GM18909 (cell line): ENCODE results near the gene EXOC4.
"Not testable (repeated sequence)": the region's sequence is repeated elsewhere in the genome, so short reads cannot be mapped to it uniquely, and the experiment has no call there.

ENCODE experiments used
- ATAC-seq: cut with Tn5 transposase; IDR thresholded peaks from one replicate; pipeline ENCODE4 v1.9.1; 2021; ENCODE audit warnings: mild to moderate bottlenecking; ENCODE audit not compliant: unreplicated experiment, poor library complexity

Gene EXOC4

DNA sequence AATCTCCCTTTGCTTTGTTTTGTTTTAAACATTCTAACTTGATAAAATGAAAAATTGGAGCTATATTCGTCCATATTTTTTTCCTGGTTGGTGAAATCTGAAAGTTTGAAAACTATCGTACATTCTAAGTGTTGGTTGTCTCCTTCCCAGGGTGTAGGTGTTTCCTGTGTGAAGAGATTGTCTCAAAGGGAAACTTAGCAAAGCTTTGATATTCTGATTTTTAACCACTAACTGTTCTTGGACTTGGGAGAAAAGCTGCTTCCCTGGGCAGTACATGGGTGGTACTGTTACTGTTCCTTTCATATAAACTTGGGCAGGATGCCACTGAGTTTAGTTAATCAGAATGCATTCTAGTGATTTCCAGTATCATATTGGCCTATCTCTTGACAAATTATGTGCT lies 620.8 kb downstream of the EXOC4 start:
- ATAC-seq = no peak

DNA sequence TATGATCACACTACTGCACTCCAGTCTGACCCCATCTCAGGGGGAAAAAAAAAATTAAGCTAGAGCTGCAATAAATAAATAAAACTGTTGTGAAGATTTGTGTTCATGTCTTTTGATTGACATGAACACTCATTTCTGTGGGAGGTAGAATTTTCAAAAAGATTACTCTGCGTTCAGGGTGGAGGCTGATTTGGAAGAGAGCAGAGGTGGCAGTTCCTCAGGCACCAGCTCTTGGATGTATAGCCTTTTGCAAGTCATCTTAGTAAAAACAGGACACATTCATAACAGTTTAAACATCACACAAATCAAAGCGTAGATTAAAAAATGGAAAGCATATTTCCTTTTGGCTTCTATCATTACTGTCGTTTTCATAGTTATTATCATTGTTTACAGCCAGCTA lies 630.7 kb downstream of the EXOC4 start:
- no peak for ATAC-seq

DNA sequence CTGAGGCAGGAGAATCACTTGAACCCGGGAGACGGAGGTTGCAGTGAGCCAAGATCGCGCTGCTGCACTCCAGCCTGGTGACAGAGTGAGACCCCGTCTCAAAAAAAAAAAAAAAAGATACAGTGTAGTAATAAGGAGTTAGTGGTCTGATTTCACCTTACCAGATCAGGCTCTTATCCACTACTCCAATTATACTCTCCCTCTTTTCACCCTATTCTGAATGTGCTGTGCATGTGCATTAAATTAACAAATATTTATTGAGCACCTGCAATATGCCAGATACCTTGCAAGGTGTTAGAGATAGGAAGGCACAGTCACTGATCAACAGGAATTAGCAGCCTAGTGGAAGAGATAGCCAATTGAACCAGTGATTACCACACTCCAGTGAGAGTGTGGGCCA lies 632.3 kb downstream of the EXOC4 start:
- ATAC-seq = no peak

- ATAC-seq = no peak
Measured at GRCh38 chr7:133886086-133886485, 633.2 kb downstream of the EXOC4 start.

GRCh38 chr7:133886797-133887196 lies 633.9 kb downstream of the EXOC4 start:
- no peak for ATAC-seq

DNA sequence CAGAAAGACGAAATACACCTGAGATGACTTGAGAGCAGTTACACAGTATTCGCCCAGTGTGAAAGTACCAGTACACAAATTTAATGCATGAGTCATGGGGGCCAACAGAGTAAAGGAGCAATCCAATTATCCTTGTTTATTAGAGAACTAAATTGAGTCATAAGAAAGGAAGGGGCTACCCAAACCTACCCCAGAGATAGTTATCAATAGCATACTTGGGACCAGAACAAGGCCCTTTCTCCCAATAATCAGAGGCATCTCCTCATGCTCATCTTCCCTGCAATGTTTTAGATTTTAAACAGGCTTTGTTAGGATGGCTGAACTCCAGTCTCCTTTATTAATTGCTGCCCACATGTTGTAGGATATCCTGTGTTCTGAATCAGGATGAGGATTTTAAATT lies 634.6 kb downstream of the EXOC4 start:
- ATAC-seq = no peak

DNA sequence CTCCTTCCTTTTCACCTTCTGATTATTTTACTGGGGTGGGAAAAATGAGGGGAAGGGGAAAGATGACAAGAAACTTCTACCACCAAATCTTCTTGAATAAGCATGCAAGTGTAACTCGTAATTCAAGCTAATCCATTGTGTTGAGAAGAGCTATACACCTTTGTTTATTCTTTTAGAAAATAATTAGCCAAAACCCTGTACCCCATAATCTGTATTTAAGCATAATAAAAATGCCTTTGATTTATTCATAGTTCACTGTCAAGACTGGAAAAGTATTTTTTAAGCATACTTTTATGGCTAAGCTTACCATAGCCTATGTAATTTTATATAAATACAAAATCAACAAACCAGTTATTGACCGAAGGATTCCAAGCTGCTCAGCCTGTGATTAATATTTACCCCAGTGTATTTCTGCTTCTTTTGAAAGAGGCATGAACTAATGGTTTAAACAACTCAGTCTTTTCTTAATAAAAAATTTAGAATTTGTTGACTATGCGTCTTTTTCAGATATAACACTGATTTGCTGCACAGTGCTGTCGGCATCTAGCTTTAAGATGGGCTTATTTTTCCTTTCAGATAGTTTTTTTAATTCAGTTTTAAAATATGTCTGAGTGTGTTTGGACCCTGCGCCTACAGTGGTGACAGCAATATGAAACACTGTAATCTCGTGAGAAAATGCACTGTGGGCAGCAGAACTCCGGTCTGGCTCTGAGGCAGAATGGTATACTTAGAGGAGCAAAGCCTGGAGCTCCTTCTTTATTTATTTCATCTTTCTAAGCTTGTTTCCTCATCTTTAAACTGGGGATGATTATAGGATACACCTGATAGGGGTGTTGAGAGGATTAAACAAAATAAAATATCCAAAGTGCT lies 635.4 kb downstream of the EXOC4 start:
- no peak for ATAC-seq

DNA sequence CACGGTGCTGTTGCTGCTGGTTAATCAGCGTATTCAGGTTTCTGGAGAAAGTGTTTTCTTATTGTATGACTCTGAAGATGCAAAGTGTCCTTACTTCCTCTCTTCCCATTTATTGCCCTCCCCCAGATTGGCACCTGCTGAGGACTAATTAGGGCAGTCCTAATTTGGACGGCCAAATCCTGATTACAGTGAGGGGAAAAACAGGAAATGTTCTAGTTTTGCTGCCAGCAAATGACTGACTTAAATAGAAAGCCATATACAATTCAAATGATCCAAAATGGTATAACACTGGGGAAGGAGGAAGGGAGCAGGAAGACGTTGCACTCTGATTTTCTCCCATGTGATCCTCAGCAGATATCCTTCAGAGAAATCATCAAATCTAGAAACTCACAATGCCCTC lies 651.9 kb downstream of the EXOC4 start:
- ATAC-seq = no peak

DNA sequence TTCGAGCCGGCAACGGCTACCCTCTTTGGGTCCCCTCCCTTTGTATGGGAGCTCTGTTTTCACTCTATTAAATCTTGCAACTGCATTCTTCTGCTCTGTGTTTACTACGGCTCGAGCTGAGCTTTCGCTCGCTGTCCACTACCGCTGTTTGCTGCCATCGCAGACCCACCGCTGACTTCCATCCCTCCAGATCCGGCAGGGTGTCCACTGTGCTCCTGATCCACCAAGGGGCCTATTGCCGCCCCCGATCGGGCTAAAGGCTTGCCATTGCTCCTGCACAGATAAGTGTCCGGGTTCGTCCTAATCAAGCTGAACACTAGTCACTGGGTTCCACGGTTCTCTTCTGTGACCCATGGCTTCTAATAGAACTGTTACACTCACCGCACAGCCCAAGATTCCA lies 653.7 kb downstream of the EXOC4 start:
- not testable (repeated sequence) for ATAC-seq

GRCh38 chr7:133910761-133911160 lies 657.9 kb downstream of the EXOC4 start:
- no peak for ATAC-seq

- no peak for ATAC-seq
Measured at GRCh38 chr7:133911724-133912123, 658.8 kb downstream of the EXOC4 start.

- no peak for ATAC-seq
Measured at GRCh38 chr7:133912916-133913697, 660.2 kb downstream of the EXOC4 start.

DNA sequence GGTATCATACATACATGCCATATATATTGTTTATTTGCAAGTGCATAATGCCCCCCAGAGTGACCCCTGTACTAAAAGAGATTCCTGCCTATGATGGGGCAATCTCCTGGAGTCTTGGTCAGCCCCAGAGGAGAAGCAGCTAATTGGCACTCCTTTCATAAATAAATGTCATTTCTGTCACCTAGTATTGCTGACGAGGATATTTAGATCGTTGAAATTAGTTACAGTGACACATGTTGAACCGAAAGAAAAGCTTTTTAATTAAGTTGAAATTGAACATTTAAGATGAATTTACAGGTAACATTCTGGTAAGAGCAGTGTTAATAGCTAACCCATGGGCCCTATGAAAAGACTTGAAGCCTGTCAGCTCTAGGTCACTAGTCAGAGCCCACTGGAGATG lies 663.7 kb downstream of the EXOC4 start:
- ATAC-seq = no peak

- no peak for ATAC-seq
Measured at GRCh38 chr7:133919810-133920209, 666.9 kb downstream of the EXOC4 start.

- ATAC-seq = no peak
Measured at GRCh38 chr7:133921635-133922182, 668.8 kb downstream of the EXOC4 start.

DNA sequence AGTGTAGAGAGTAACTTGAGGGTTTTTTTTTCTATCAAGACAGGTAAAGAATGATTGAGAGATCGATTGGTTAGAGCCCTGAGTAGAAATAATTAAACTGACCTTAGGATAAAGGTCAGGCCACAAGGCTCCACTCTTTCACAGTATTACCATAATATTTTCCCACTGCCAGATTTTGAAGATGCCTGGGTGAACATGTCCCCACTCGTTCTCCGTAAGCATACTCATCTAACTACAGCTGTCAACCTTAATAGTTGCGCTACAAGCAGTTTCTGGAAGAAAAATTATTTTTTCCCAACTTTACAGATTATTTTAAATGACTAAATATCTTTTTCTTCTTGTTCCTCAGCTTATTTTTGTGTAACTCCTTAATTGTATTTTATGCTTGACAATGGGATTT lies 671.1 kb downstream of the EXOC4 start:
- ATAC-seq = no peak

DNA sequence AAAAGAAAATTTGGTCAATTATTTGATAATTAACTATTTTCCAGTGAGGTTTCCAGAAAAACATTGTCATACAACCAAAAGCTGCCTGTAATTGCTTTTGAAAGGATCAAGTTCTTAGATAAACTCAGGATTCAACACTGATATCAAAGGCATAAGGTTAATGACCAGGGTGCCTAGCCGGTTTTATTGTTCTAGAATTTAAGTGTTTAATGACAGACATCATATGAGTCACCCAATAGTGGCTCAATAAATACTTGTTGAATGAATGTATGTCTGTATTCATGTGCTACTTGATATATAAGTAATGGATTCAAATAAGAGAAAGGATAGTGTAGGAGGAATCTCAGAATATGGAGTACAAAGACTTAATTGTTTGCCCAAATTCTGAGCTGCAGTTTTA lies 678.2 kb downstream of the EXOC4 start:
- ATAC-seq = no peak

DNA sequence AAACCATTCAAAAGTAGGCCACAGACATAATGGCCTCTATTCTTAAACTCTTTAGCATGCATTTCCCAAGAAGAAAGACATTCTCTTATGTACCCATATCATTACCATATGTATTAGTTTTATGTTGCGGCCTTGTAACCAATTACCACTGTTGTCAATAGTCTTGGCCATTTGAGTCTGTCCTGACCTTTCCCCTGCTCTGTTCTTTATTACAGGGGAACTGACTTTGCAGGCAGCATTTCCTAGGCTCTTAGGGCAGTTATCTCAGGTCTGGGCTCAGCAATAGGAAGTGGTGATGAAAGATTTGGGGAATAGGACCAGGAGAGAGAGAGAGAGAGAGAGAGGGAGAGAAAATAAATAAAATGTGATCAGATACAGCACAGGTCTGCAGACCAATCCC lies 679.7 kb downstream of the EXOC4 start:
- no peak for ATAC-seq

GRCh38 chr7:133934262-133934976 lies 681.5 kb downstream of the EXOC4 start:
- no peak for ATAC-seq

DNA sequence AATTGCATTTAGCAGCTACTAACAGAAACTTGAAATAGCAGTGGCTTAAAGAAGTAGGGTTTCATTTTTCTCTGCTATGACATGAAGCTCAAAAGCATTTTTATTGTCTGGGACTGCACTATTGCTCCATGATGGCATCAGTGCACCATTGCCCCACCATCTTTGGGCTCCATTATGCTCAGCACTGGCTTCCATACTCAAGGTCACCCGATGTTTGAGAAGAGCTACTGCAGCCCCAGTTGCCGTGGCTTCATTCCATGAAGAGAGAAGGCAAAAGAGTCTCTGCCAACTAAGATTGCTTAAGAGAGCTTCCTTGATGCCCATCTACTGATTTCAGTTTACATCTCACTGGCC lies 682.1 kb downstream of the EXOC4 start:
- no peak for ATAC-seq

GRCh38 chr7:133936074-133936473 lies 683.2 kb downstream of the EXOC4 start:
- no peak for ATAC-seq
